Neural cell (in vitro differentiated cells): ENCODE data around the gene RRAS2. TPM values are rescaled to one million over a fixed set of nuclear protein-coding genes. Genes with fewer than 3 reads are reported as not detected.

Experiments used
- H2AFZ ChIP-seq: fragments of 200-600, 300-800 bp; sonication (generic), shearing (Covaris generic); 2 replicates; pipeline ENCODE4 v1.6.0; 2014; ENCODE audit warnings: low read depth, mild to moderate bottlenecking, antibody characterized with exemption, low read length, moderate library complexity
- H3F3A ChIP-seq: fragments of 200-600 bp; shearing (Covaris generic); 2 replicates; pipeline ENCODE4 v1.6.1; 2016; ENCODE audit warnings: mild to moderate bottlenecking, moderate library complexity, mixed read lengths, antibody characterized with exemption, low read length; ENCODE audit not compliant: insufficient read depth, poor library complexity, severe bottlenecking
- H3K27ac ChIP-seq: fragments of 200-600, 300-800 bp; sonication (generic), shearing (Covaris generic); 2 replicates; pipeline ENCODE4 v1.5.1; 2014; ENCODE audit warnings: mild to moderate bottlenecking, low read length, moderate library complexity
- H3K27me3 ChIP-seq: fragments of 300-800, 200-600 bp; sonication (generic), shearing (Covaris generic); 2 replicates; pipeline ENCODE4 v1.6.0; 2014; ENCODE audit warnings: mild to moderate bottlenecking, low read depth, low read length, moderate library complexity; ENCODE audit not compliant: insufficient read depth
- H3K36me3 ChIP-seq: fragments of 300-800, 200-600 bp; sonication (generic), shearing (Covaris generic); 2 replicates; pipeline ENCODE4 v1.5.1; 2014; ENCODE audit warnings: mild to moderate bottlenecking, antibody characterized with exemption, low read length, moderate library complexity; ENCODE audit not compliant: insufficient read depth
- H3K4me2 ChIP-seq: fragments of 300-800, 200-600 bp; sonication (generic), shearing (Covaris generic); 2 replicates; pipeline ENCODE4 v1.6.0; 2014; ENCODE audit warnings: mild to moderate bottlenecking, low read length
- H3K4me3 ChIP-seq: fragments of 300-800, 200-600 bp; sonication (generic), shearing (Covaris generic); 2 replicates; pipeline ENCODE4 v1.5.1; 2014; ENCODE audit warnings: mild to moderate bottlenecking, low read length, moderate library complexity
- H3K79me2 ChIP-seq: fragments of 200-600 bp; shearing (Covaris generic); replicated peaks from 2 replicates; pipeline ENCODE4 v1.6.0; 2014; ENCODE audit warnings: mild to moderate bottlenecking, low read length, moderate library complexity; ENCODE audit not compliant: insufficient read depth
- H3K9ac ChIP-seq: fragments of 300-800, 200-600 bp; sonication (generic), shearing (Covaris generic); 2 replicates; pipeline ENCODE4 v1.6.1; 2016; ENCODE audit warnings: mild to moderate bottlenecking, low read length, mixed read lengths
- H3K9me2 ChIP-seq: fragments of 200-600 bp; shearing (Covaris generic); 2 replicates; pipeline ENCODE4 v1.6.1; 2016; ENCODE audit warnings: mild to moderate bottlenecking, low read length, mixed read lengths; ENCODE audit not compliant: insufficient read depth
- H3K9me3 ChIP-seq: fragments of 200-600, 300-800 bp; sonication (generic), shearing (Covaris generic); 2 replicates; pipeline ENCODE4 v1.6.1; 2016; ENCODE audit warnings: mild to moderate bottlenecking, mixed run types, low read length, moderate library complexity, mixed read lengths
- H4K20me1 ChIP-seq: fragments of 200-600 bp; shearing (Covaris generic); 2 replicates; pipeline ENCODE4 v1.6.1; 2016; ENCODE audit warnings: mild to moderate bottlenecking, mixed run types; ENCODE audit not compliant: insufficient read depth
- CTCF ChIP-seq: fragments of 450-650 bp; IDR thresholded peaks from 2 replicates; pipeline ENCODE4 v1.5.1; 2014; ENCODE audit warnings: antibody characterized with exemption, mild to moderate bottlenecking, moderate library complexity; ENCODE audit not compliant: poor library complexity, severe bottlenecking
- EP300 ChIP-seq: fragments of 450-650 bp; conservative IDR thresholded peaks from 2 replicates; pipeline ENCODE4 v1.6.1; 2014; ENCODE audit warnings: antibody characterized with exemption, mild to moderate bottlenecking, moderate library complexity; ENCODE audit not compliant: poor library complexity, severe bottlenecking
- EZH2 ChIP-seq: fragments of 200-600, 300-800 bp; shearing (Covaris generic), sonication (generic); IDR thresholded peaks from 2 replicates; pipeline ENCODE4 v1.6.1; 2014; ENCODE audit warnings: antibody characterized with exemption, low read length, borderline replicate concordance, mild to moderate bottlenecking; ENCODE audit not compliant: insufficient read depth, poor library complexity, severe bottlenecking
- MXI1 ChIP-seq: fragments of 450-650 bp; conservative IDR thresholded peaks from 2 replicates; pipeline ENCODE4 v1.6.1; 2014; ENCODE audit warnings: antibody characterized with exemption, mild to moderate bottlenecking; ENCODE audit not compliant: poor library complexity, severe bottlenecking
- POLR2AphosphoS5 ChIP-seq: IDR thresholded peaks from 2 replicates; pipeline ENCODE4 v1.6.1; 2012
- RAD21 ChIP-seq: fragments of 450-650 bp; conservative IDR thresholded peaks from 2 replicates; pipeline ENCODE4 v1.6.1; 2014; ENCODE audit warnings: antibody characterized with exemption, mild to moderate bottlenecking, moderate library complexity
- REST ChIP-seq: IDR thresholded peaks from 2 replicates; pipeline ENCODE4 v1.6.1; 2012; ENCODE audit warnings: borderline replicate concordance
- SMC3 ChIP-seq: fragments of 450-650 bp; conservative IDR thresholded peaks from 2 replicates; pipeline ENCODE4 v1.6.1; 2014; ENCODE audit warnings: antibody characterized with exemption, mild to moderate bottlenecking, moderate library complexity; ENCODE audit not compliant: poor library complexity
- TAF1 ChIP-seq: IDR thresholded peaks from 2 replicates; pipeline ENCODE4 v1.6.1; 2012; ENCODE audit warnings: low read depth
- polyA plus RNA-seq: library from polyadenylated mRNA; depleted of rRNA; stranded (reverse); fragments of >200 nt; gene quantifications from 2 replicates; pipeline ENCODE4 v1.2.3, GENCODE V29; 2014

The RRAS2 gene
- polyA plus RNA-seq, 1 donor from 2014 or later: 47.3 TPM

GRCh38 chr11:14244926-14245325 lies 114.1 kb downstream of the RRAS2 start:
- no peaks in the 10 kb centered on the region for H3K9me3 ChIP-seq
- no peak overlapping the region for H2AFZ ChIP-seq

GRCh38 chr11:14242733-14243132 lies 116.2 kb downstream of the RRAS2 start:
- no peaks in the 10 kb centered on the region for H3K36me3 ChIP-seq
- H3K4me2 ChIP-seq: no peak overlapping the region
- no peaks in the 10 kb centered on the region for H3F3A ChIP-seq
- no peaks in the 10 kb centered on the region for H3K79me2 ChIP-seq
- no peak overlapping the region for H3K4me3 ChIP-seq
- no peaks in the 10 kb centered on the region for H3K9me3 ChIP-seq
- no peak overlapping the region for H3K9ac ChIP-seq
- H3K27ac ChIP-seq: no peak overlapping the region
- H3K9me2 ChIP-seq: no peaks in the 10 kb centered on the region
- H3K27me3 ChIP-seq: no peaks in the 10 kb centered on the region
- H2AFZ ChIP-seq: no peak overlapping the region
- H4K20me1 ChIP-seq: no peaks in the 10 kb centered on the region
- TF ChIP-seq SMC3 (no peak), EZH2 (no peak), POLR2AphosphoS5 (no peak), RAD21 (no peak), MXI1 (no peak), REST (no peak)

More at GRCh38 chr11:14244926-14245325, 114.1 kb downstream of the RRAS2 start:
- H3K9ac ChIP-seq: no peak overlapping the region
- H3F3A ChIP-seq: no peaks in the 10 kb centered on the region
- H3K36me3 ChIP-seq: no peaks in the 10 kb centered on the region
- no peaks in the 10 kb centered on the region for H4K20me1 ChIP-seq
- H3K27ac ChIP-seq: no peak overlapping the region
- H3K4me2 ChIP-seq: no peak overlapping the region
- H3K79me2 ChIP-seq: no peaks in the 10 kb centered on the region
- no peaks in the 10 kb centered on the region for H3K9me2 ChIP-seq
- no peak overlapping the region for H3K4me3 ChIP-seq
- H3K27me3 ChIP-seq: no peaks in the 10 kb centered on the region
- TF ChIP-seq POLR2AphosphoS5 (no peak), SMC3 (no peak), CTCF (no peak), MXI1 (no peak), REST (no peak), RAD21 (no peak), EZH2 (no peak), EP300 (no peak), TAF1 (no peak)
